SK-N-SH (cell line): ENCODE results near the gene CCDC57. TPM values are rescaled to one million over a fixed set of nuclear protein-coding genes. Genes with fewer than 3 reads are reported as not detected.

Experiments used
- CTCF ChIA-PET: fragments of 300-600, 350-600 bp; formaldehyde crosslinking; extraction: SDS; loops from one replicate; lab custom pipeline; 2021; lab: Yijun Ruan, JAX
- POLR2A ChIA-PET: fragments of 350-600 bp; sonication (Branson Sonifier 250); formaldehyde crosslinking; extraction: SDS; loops from one replicate; lab custom pipeline; 2020; ENCODE audit warnings: antibody characterized with exemption, inconsistent platforms; lab: Yijun Ruan, JAX
- DNase-seq: peaks from one replicate; pipeline ENCODE4 v3.0.0; 2012
- H2AFZ ChIP-seq: fragments of 200-600 bp; sonication (generic); 2 replicates; pipeline ENCODE4 v1.8.1; 2016; ENCODE audit warnings: antibody characterized with exemption, mild to moderate bottlenecking, low read depth
- H3F3A ChIP-seq: fragments of 200-600 bp; sonication (generic); replicated peaks from 2 replicates; pipeline ENCODE3; 2016; ENCODE audit warnings: antibody characterized with exemption, mild to moderate bottlenecking; ENCODE audit not compliant: insufficient read depth
- H3K27ac ChIP-seq, 2 experiments: fragments of 200-500 bp in 1 of 2; fragments of 200-600 bp in 1 of 2; sonication (Bioruptor generic) in 1 of 2; sonication (generic), shearing (Covaris generic) in 1 of 2; 2 replicates each; pipeline versions ENCODE4 v1.5.1 to v1.6.1; 2014 to 2016; ENCODE audit warnings: low read depth in 2 of 2, inconsistent platforms in 1 of 2, low read length in 1 of 2, mild to moderate bottlenecking in 1 of 2, mixed read lengths in 1 of 2
- H3K27me3 ChIP-seq: fragments of 200-600 bp; sonication (generic), shearing (Covaris generic); 2 replicates; pipeline ENCODE4 v1.6.1; 2016; ENCODE audit warnings: mixed run types; ENCODE audit not compliant: insufficient read depth
- H3K36me3 ChIP-seq, 2 experiments: fragments of 200-500 bp in 1 of 2; fragments of 200-600 bp in 1 of 2; sonication (Bioruptor generic) in 1 of 2; sonication (generic) in 1 of 2; replicated peaks in 1 of 2; 2 replicates each; pipeline versions ENCODE3 to v1.5.1; 2014 to 2016; ENCODE audit warnings: low read length in 1 of 2, mild to moderate bottlenecking in 1 of 2; ENCODE audit not compliant: insufficient read depth in 2 of 2, control insufficient read depth in 1 of 2
- H3K4me1 ChIP-seq, 2 experiments: fragments of 200-500 bp in 1 of 2; fragments of 200-600 bp in 1 of 2; sonication (Bioruptor generic) in 1 of 2; sonication (generic), shearing (Covaris generic) in 1 of 2; 2 replicates each; pipeline versions ENCODE4 v1.5.1 to v1.6.1; 2014 to 2016; ENCODE audit warnings: low read depth in 1 of 2, low read length in 1 of 2, mixed run types in 1 of 2; ENCODE audit not compliant: insufficient read depth in 2 of 2, control insufficient read depth in 1 of 2
- H3K4me2 ChIP-seq: fragments of 200-600 bp; sonication (generic), shearing (Covaris generic); 2 replicates; pipeline ENCODE4 v1.6.1; 2017; ENCODE audit warnings: mixed run types
- H3K4me3 ChIP-seq, 2 experiments: fragments of 200-500 bp in 1 of 2; fragments of 200-600 bp in 1 of 2; sonication (Bioruptor generic) in 1 of 2; sonication (generic), shearing (Covaris generic) in 1 of 2; 2 replicates each; pipeline versions ENCODE4 v1.5.1 to v1.8.1; 2014 to 2016; ENCODE audit warnings: low read depth in 2 of 2, inconsistent platforms in 1 of 2, low read length in 1 of 2, mild to moderate bottlenecking in 1 of 2, mixed read lengths in 1 of 2, moderate library complexity in 1 of 2
- H3K79me2 ChIP-seq: fragments of 200-600 bp; sonication (generic); 2 replicates; pipeline ENCODE4 v1.8.1; 2017; ENCODE audit warnings: mild to moderate bottlenecking; ENCODE audit not compliant: insufficient read depth
- H3K9ac ChIP-seq: fragments of 200-600 bp; sonication (generic); 2 replicates; pipeline ENCODE4 v1.6.1; 2017; ENCODE audit warnings: mixed run types
- H3K9me2 ChIP-seq: fragments of 200-600 bp; sonication (generic); 2 replicates; pipeline ENCODE4 v1.6.1; 2017; ENCODE audit warnings: mixed run types
- H3K9me3 ChIP-seq: fragments of 200-600 bp; sonication (generic); 2 replicates; pipeline ENCODE4 v1.6.1; 2017; ENCODE audit warnings: mixed run types, mild to moderate bottlenecking, moderate library complexity
- H4K20me1 ChIP-seq: fragments of 200-600 bp; sonication (generic); 2 replicates; pipeline ENCODE4 v1.6.1; 2017; ENCODE audit warnings: mild to moderate bottlenecking, mixed run types; ENCODE audit not compliant: insufficient read depth
- CHD2 ChIP-seq: fragments of 150-350 bp; IDR thresholded peaks from 2 replicates; pipeline ENCODE4 v1.6.1; 2018; ENCODE audit warnings: low read length; ENCODE audit not compliant: partially characterized antibody
- CTCF ChIP-seq: fragments of 200-600 bp; sonication (generic); IDR thresholded peaks from 2 replicates; pipeline ENCODE4 v1.6.1; 2017; ENCODE audit warnings: antibody characterized with exemption, mild to moderate bottlenecking, moderate library complexity
- FOSL2 ChIP-seq: IDR thresholded peaks from 2 replicates; pipeline ENCODE4 v1.4.0; 2012; ENCODE audit warnings: low read depth, mild to moderate bottlenecking, moderate library complexity, borderline replicate concordance
- FOXM1 ChIP-seq: IDR thresholded peaks from 2 replicates; pipeline ENCODE4 v1.4.0; 2012; ENCODE audit warnings: low read depth, mild to moderate bottlenecking
- IRF3 ChIP-seq: fragments of 150-350 bp; IDR thresholded peaks from 2 replicates; pipeline ENCODE4 v1.6.1; 2016; ENCODE audit warnings: mild to moderate bottlenecking, low read depth, low read length
- JUND ChIP-seq: IDR thresholded peaks from 2 replicates; pipeline ENCODE4 v1.4.0; 2012
- NRF1 ChIP-seq: IDR thresholded peaks from 2 replicates; pipeline ENCODE4 v1.6.1; 2012; ENCODE audit warnings: low read depth, mild to moderate bottlenecking, low read length
- RCOR1 ChIP-seq: fragments of 150-350 bp; IDR thresholded peaks from 2 replicates; pipeline ENCODE4 v1.6.1; 2017; ENCODE audit warnings: antibody characterized with exemption, low read length
- RXRA ChIP-seq: IDR thresholded peaks from 2 replicates; pipeline ENCODE4 v1.4.0; 2012; ENCODE audit warnings: low read depth, mild to moderate bottlenecking, borderline replicate concordance
- USF1 ChIP-seq: IDR thresholded peaks from 2 replicates; pipeline ENCODE4 v1.4.0; 2012; ENCODE audit warnings: low read depth, borderline replicate concordance
- USF2 ChIP-seq: fragments of 150-350 bp; IDR thresholded peaks from 2 replicates; pipeline ENCODE4 v1.6.1; 2017; ENCODE audit warnings: antibody characterized with exemption, low read length, low read depth, borderline replicate concordance
- WGBS: methylation state at CpG from one replicate; pipeline ENCODE4 v1.1.6; 2017; ENCODE audit warnings: low lambda C conversion rate; 5-methylcytosine and 5-hydroxymethylcytosine counted together
- polyA plus RNA-seq, 3 experiments: library from polyadenylated mRNA; depleted of rRNA; stranded (reverse); fragments of >200 nt; gene quantifications; 2 replicates each; pipeline ENCODE4 v1.2.3, GENCODE V29; 2012

CCDC57 gene
- polyA plus RNA-seq, 1 of the 3 experiments (the other 2 are of a cell fraction) = 68.6 TPM

GRCh38 chr17:82095777-82096708 lies 116.6 kb downstream of the CCDC57 start (continued):
- TF ChIP-seq CTCF (no peak), USF1 (no peak), FOXM1 (no peak)

GRCh38 chr17:82094931-82095776 lies 117.5 kb downstream of the CCDC57 start:
- Histone ChIP-seq H3K4me3 (no peak overlapping the region), H4K20me1 (peaks cover 23% of the 10 kb centered on the region), H3K9me2 (no peaks in the 10 kb centered on the region), H3K36me3 (peaks cover 26 to 55% of the 10 kb centered on the region in 2 experiments), H3F3A (peaks cover 7% of the 10 kb centered on the region), H3K9me3 (no peaks in the 10 kb centered on the region), H2AFZ (no peak overlapping the region), H3K79me2 (peaks cover 39% of the 10 kb centered on the region), H3K4me2 (no peak overlapping the region), H3K4me1 (peaks cover 21 to 26% of the 10 kb centered on the region in 2 experiments), H3K27me3 (no peaks in the 10 kb centered on the region), H3K9ac (no peak overlapping the region), H3K27ac (no peak overlapping the region)
- CTCF ChIA-PET = interaction anchor here (1.0 to 2.4 kb wide), 4 partner anchors 8 to 82 kb away, joined by 3 to 15 read pairs (median 5); partner anchors contain the start of gene RAC3
- 90% methylated on average over 18 of the region's 37 CpGs for WGBS
- TF ChIP-seq CHD2 (no peak), RXRA (no peak)
- POLR2A ChIA-PET = interaction anchor here (0.7 to 2.2 kb wide), 4 partner anchors 8 to 36 kb away, joined by 3 to 5 read pairs (median 4); no protein-coding TSS in a partner anchor
- no peak for DNase-seq

- H3K9me3 ChIP-seq = no peaks in the 10 kb centered on the region
- H3K4me2 ChIP-seq = no peak overlapping the region
- peaks cover 34 to 75% of the 10 kb centered on the region in 2 experiments for H3K36me3 ChIP-seq
- 95% methylated on average over 18 of the region's 40 CpGs for WGBS
- H4K20me1 ChIP-seq = peaks cover 23% of the 10 kb centered on the region
- ChIA-PET POLR2A (interaction anchor here (0.6 kb wide), 1 partner anchor 9 kb away, joined by 5 read pairs; no protein-coding TSS in a partner anchor), CTCF (interaction anchor here (4.3 kb wide), 1 partner anchor 63 kb away, joined by 22 read pairs; no protein-coding TSS in a partner anchor)
- no peak overlapping the region for H3K4me3 ChIP-seq
- H3K9me2 ChIP-seq = no peaks in the 10 kb centered on the region
- no peak overlapping the region for H2AFZ ChIP-seq
- H3K79me2 ChIP-seq = peaks cover 32% of the 10 kb centered on the region
- H3K9ac ChIP-seq = no peak overlapping the region
- H3K4me1 ChIP-seq = peaks cover 10 to 13% of the 10 kb centered on the region in 2 experiments; a peak in 1 of 4 replicates
- H3K27me3 ChIP-seq = no peaks in the 10 kb centered on the region
- H3F3A ChIP-seq = no peaks in the 10 kb centered on the region
- no peak for DNase-seq
- no peak overlapping the region; a peak in 1 of 4 replicates for H3K27ac ChIP-seq
- TF ChIP-seq JUND = no peak
- no peak for TF ChIP-seq IRF3
- no peak for TF ChIP-seq USF2
- no peak for TF ChIP-seq FOSL2
- TF ChIP-seq RCOR1 = no peak
- TF ChIP-seq NRF1 = no peak
- TF ChIP-seq, all 33 proteins: peak for 0
Observed at GRCh38 chr17:82092995-82093751, 119.5 kb downstream of the CCDC57 start.
